DND-41 (cell line): ENCODE results near the gene FGR.

Source experiments
- ATAC-seq: fragments of 200-7000 bp; cut with Tn5 transposase; 3 replicates; pipeline ENCODE4 v1.9.1; 2021; ENCODE audit warnings: low read depth; ENCODE audit not compliant: insufficient read depth
- DNase-seq: peaks from one replicate; pipeline ENCODE4 v3.0.0-alpha.2; 2020
- H2AFZ ChIP-seq: 2 replicates; pipeline ENCODE4 v1.6.0; 2012; ENCODE audit warnings: low read depth, low read length
- H3K27ac ChIP-seq: 2 replicates; pipeline ENCODE4 v1.5.1; 2012; ENCODE audit warnings: low read length, inconsistent platforms
- H3K27me3 ChIP-seq: fragments of 200-600 bp; sonication (generic); 2 replicates; pipeline ENCODE4 v1.6.0; 2012; ENCODE audit warnings: low read length, mild to moderate bottlenecking, inconsistent platforms; ENCODE audit not compliant: insufficient read depth, poor library complexity
- H3K36me3 ChIP-seq: 2 replicates; pipeline ENCODE4 v1.5.1; 2012; ENCODE audit warnings: low read length, inconsistent platforms; ENCODE audit not compliant: insufficient read depth
- H3K4me1 ChIP-seq: 2 replicates; pipeline ENCODE4 v1.5.1; 2012; ENCODE audit warnings: mild to moderate bottlenecking, low read length; ENCODE audit not compliant: insufficient read depth
- H3K4me2 ChIP-seq: 2 replicates; pipeline ENCODE4 v1.6.0; 2012; ENCODE audit warnings: mild to moderate bottlenecking, moderate library complexity, low read length, inconsistent platforms; ENCODE audit not compliant: insufficient read depth
- H3K4me3 ChIP-seq, 2 experiments: fragments of 200-600 bp in 1 of 2; shearing (Covaris generic) in 1 of 2; 2 replicates each; pipeline ENCODE4 v1.5.1; 2012 to 2016; ENCODE audit warnings: inconsistent platforms in 2 of 2, low read length in 2 of 2, mild to moderate bottlenecking in 2 of 2, low read depth in 1 of 2, moderate library complexity in 1 of 2
- H3K79me2 ChIP-seq: 2 replicates; pipeline ENCODE4 v1.6.0; 2012; ENCODE audit warnings: low read length, inconsistent platforms; ENCODE audit not compliant: insufficient read depth
- H3K9ac ChIP-seq: 2 replicates; pipeline ENCODE4 v1.6.0; 2012; ENCODE audit warnings: low read depth, mild to moderate bottlenecking, inconsistent platforms, low read length, moderate library complexity
- H3K9me3 ChIP-seq: 2 replicates; pipeline ENCODE4 v1.5.1; 2012; ENCODE audit warnings: low read length, moderate library complexity, mild to moderate bottlenecking, inconsistent platforms; ENCODE audit not compliant: insufficient read depth, severe bottlenecking
- H4K20me1 ChIP-seq: 2 replicates; pipeline ENCODE4 v1.6.0; 2012; ENCODE audit warnings: low read length; ENCODE audit not compliant: insufficient read depth
- EZH2 ChIP-seq: IDR thresholded peaks from 3 replicates; pipeline ENCODE4 v1.6.1; 2012; ENCODE audit warnings: borderline replicate concordance, low read depth, mild to moderate bottlenecking, moderate library complexity, low read length, inconsistent platforms; ENCODE audit not compliant: severe bottlenecking
- TF ChIP-seq, protein P1 (sequence below): IDR thresholded peaks from 2 replicates; pipeline ENCODE4 v1.5.1; 2012; ENCODE audit warnings: borderline replicate concordance, low read length, moderate library complexity, mild to moderate bottlenecking; ENCODE audit not compliant: poor library complexity, severe bottlenecking; ENCODE audit errors: extremely low read depth

FGR gene

GRCh38 chr1:27655151-27655937 lies 20.4 kb upstream of the FGR start:
- no peak overlapping the region for H3K9ac ChIP-seq
- no peak overlapping the region for H2AFZ ChIP-seq
- DNase-seq (no peak), ATAC-seq (no peak)
- H3K4me1 ChIP-seq: peaks cover 38% of the 10 kb centered on the region
- TF ChIP-seq EZH2: no peak
- TF ChIP-seq, protein P1, sequence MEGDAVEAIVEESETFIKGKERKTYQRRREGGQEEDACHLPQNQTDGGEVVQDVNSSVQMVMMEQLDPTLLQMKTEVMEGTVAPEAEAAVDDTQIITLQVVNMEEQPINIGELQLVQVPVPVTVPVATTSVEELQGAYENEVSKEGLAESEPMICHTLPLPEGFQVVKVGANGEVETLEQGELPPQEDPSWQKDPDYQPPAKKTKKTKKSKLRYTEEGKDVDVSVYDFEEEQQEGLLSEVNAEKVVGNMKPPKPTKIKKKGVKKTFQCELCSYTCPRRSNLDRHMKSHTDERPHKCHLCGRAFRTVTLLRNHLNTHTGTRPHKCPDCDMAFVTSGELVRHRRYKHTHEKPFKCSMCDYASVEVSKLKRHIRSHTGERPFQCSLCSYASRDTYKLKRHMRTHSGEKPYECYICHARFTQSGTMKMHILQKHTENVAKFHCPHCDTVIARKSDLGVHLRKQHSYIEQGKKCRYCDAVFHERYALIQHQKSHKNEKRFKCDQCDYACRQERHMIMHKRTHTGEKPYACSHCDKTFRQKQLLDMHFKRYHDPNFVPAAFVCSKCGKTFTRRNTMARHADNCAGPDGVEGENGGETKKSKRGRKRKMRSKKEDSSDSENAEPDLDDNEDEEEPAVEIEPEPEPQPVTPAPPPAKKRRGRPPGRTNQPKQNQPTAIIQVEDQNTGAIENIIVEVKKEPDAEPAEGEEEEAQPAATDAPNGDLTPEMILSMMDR: no peak
- H4K20me1 ChIP-seq: no peaks in the 10 kb centered on the region
- H3K79me2 ChIP-seq: no peaks in the 10 kb centered on the region
- H3K27me3 ChIP-seq: no peaks in the 10 kb centered on the region
- no peak overlapping the region for H3K4me3 ChIP-seq
- H3K27ac ChIP-seq: peak overlapping the region; percentile 44; the same call in 1 of the 2 replicates
- H3K4me2 ChIP-seq: no peak overlapping the region
- H3K9me3 ChIP-seq: no peaks in the 10 kb centered on the region
- H3K36me3 ChIP-seq: no peaks in the 10 kb centered on the region

- Histone ChIP-seq H3K9ac (no peak overlapping the region), H3K9me3 (no peaks in the 10 kb centered on the region), H3K4me2 (no peak overlapping the region), H3K27ac (0 out of 2 replicates have a peak overlapping the region, but pooled peaks have one; percentile 39), H3K36me3 (no peaks in the 10 kb centered on the region), H3K79me2 (no peaks in the 10 kb centered on the region), H3K27me3 (no peaks in the 10 kb centered on the region), H4K20me1 (no peaks in the 10 kb centered on the region), H2AFZ (no peak overlapping the region), H3K4me1 (peaks cover 22% of the 10 kb centered on the region), H3K4me3 (no peak overlapping the region)
- no peak for ATAC-seq
- DNase-seq: no peak
- TF ChIP-seq, protein P1: no peak
- TF ChIP-seq EZH2: no peak
Measured at GRCh38 chr1:27652111-27652864, 17.3 kb upstream of the FGR start.

GRCh38 chr1:27650539-27651175 lies 15.7 kb upstream of the FGR start:
- Histone ChIP-seq H4K20me1 (no peaks in the 10 kb centered on the region), H3K4me3 (no peak overlapping the region), H3K4me1 (peaks cover 18% of the 10 kb centered on the region), H3K9ac (no peak overlapping the region), H3K9me3 (no peaks in the 10 kb centered on the region), H3K27me3 (no peaks in the 10 kb centered on the region), H3K4me2 (no peak overlapping the region), H2AFZ (no peak overlapping the region), H3K79me2 (no peaks in the 10 kb centered on the region), H3K36me3 (no peaks in the 10 kb centered on the region), H3K27ac (peak overlapping the region; percentile 38)
- DNase-seq: no peak
- TF ChIP-seq, protein P1: no peak
- TF ChIP-seq EZH2: no peak
- ATAC-seq: peak; percentile 56; the same call in 2 of the 3 replicates
